B cell (primary cell): Measurements from ENCODE around the gene HOMER2. TPM values are rescaled to one million over a fixed set of nuclear protein-coding genes. Genes with fewer than 3 reads are reported as not detected.

Experiments used
- ATAC-seq: fragments of 200-7000 bp; cut with Tn5 transposase; one replicate; pipeline ENCODE4 v1.10.0; 2021; ENCODE audit warnings: low read depth, mild to moderate bottlenecking, moderate number of reproducible peaks, moderate library complexity
- CTCF ChIA-PET: fragments of 350-600 bp; sonication (Branson Sonifier 250); formaldehyde crosslinking; loops from one replicate; lab custom pipeline; 2021; ENCODE audit warnings: antibody characterized with exemption, inconsistent platforms; lab: Charles Lee
- POLR2A ChIA-PET: fragments of 350-600 bp; sonication (Branson Sonifier 250); formaldehyde crosslinking; loops from one replicate; lab custom pipeline; 2021; ENCODE audit warnings: antibody characterized with exemption; lab: Charles Lee
- DNase-seq: peaks from one replicate; pipeline ENCODE4 v3.0.0; 2013
- H2AFZ ChIP-seq: 2 replicates; pipeline ENCODE4 v1.6.1; 2012; ENCODE audit warnings: mild to moderate bottlenecking, low read depth, low read length; ENCODE audit not compliant: insufficient read depth, poor library complexity, severe bottlenecking
- H3K27ac ChIP-seq, 2 donors: 1 replicate in 1 of 2; 2 replicates in 1 of 2; pipeline ENCODE4 v1.5.1; 2012 to 2013; ENCODE audit warnings: low read length in 2 of 2, mild to moderate bottlenecking in 2 of 2, moderate library complexity in 1 of 2
- H3K27me3 ChIP-seq, 4 experiments: fragments of 200-600 bp in 1 of 4; sonication (generic) in 1 of 4; replicated peaks in 1 of 4; 1 replicate in 2 of 4; 2 replicates in 2 of 4; pipeline versions ENCODE4 v1.6.1 to v1.7.0; 2013 to 2016; ENCODE audit warnings: low read length in 3 of 4, mild to moderate bottlenecking in 2 of 4, mixed read lengths in 1 of 4, moderate library complexity in 1 of 4; ENCODE audit not compliant: insufficient read depth in 4 of 4, control insufficient read depth in 3 of 4; ENCODE audit errors: control extremely low read depth in 1 of 4
- H3K36me3 ChIP-seq, 2 experiments: replicated peaks in 1 of 2; 1 replicate in 1 of 2; 2 replicates in 1 of 2; pipeline versions ENCODE4 v1.6.1 to v1.7.1; 2013; ENCODE audit warnings: low read length in 1 of 2; ENCODE audit not compliant: insufficient read depth in 2 of 2, control insufficient read depth in 1 of 2; ENCODE audit errors: control extremely low read depth in 1 of 2, extremely low read depth in 1 of 2
- H3K4me1 ChIP-seq, 2 donors: fragments of 200-600 bp in 1 of 2; sonication (generic) in 1 of 2; 1 replicate in 1 of 2; 2 replicates in 1 of 2; pipeline versions ENCODE4 v1.5.1 to v1.6.1; 2013 to 2017; ENCODE audit warnings: low read length in 2 of 2; ENCODE audit not compliant: control insufficient read depth in 2 of 2, insufficient read depth in 2 of 2
- H3K4me2 ChIP-seq: replicated peaks from 2 replicates; pipeline ENCODE3; 2012; ENCODE audit warnings: mild to moderate bottlenecking, low read depth, low read length; ENCODE audit not compliant: poor library complexity, severe bottlenecking
- H3K4me3 ChIP-seq, 5 experiments: fragments of 200-600 bp in 1 of 5; sonication (generic) in 1 of 5; 1 replicate in 3 of 5; 2 replicates in 2 of 5; pipeline versions ENCODE4 v1.5.1 to v1.7.0; 2011 to 2016; ENCODE audit warnings: low read length in 4 of 5, mild to moderate bottlenecking in 4 of 5, low read depth in 2 of 5, control low read depth in 1 of 5, moderate library complexity in 1 of 5; ENCODE audit not compliant: insufficient read depth in 1 of 5; ENCODE audit errors: control extremely low read depth in 1 of 5, extremely low read depth in 1 of 5
- H3K79me2 ChIP-seq: fragments of 200-600 bp; sonication (generic); one replicate; pipeline ENCODE4 v1.6.0; 2016; ENCODE audit warnings: low read length; ENCODE audit not compliant: control insufficient read depth, insufficient read depth
- H3K9ac ChIP-seq: fragments of 200-600 bp; sonication (generic); 2 replicates; pipeline ENCODE4 v1.6.1; 2017; ENCODE audit warnings: mild to moderate bottlenecking, low read length, moderate library complexity
- H3K9me3 ChIP-seq, 3 donors: one replicate each; pipeline versions ENCODE4 v1.6.1 to v1.7.1; 2013; ENCODE audit warnings: low read length in 2 of 3; ENCODE audit not compliant: control insufficient read depth in 2 of 3, insufficient read depth in 1 of 3; ENCODE audit errors: control extremely low read depth in 1 of 3
- H4K20me1 ChIP-seq: 2 replicates; pipeline ENCODE4 v1.6.0; 2012; ENCODE audit warnings: mild to moderate bottlenecking, low read length; ENCODE audit not compliant: insufficient read depth, control insufficient read depth, poor library complexity, severe bottlenecking
- H3K27ac Mint-ChIP-seq: one replicate; pipeline ENCODE4 v1.8.0; 2021; ENCODE audit warnings: mixed read lengths
- H3K27me3 Mint-ChIP-seq: one replicate; pipeline ENCODE4 v1.8.0; 2021; ENCODE audit warnings: mixed read lengths
- H3K4me1 Mint-ChIP-seq: one replicate; pipeline ENCODE4 v1.8.0; 2021; ENCODE audit warnings: mixed read lengths
- H3K4me3 Mint-ChIP-seq: one replicate; pipeline ENCODE4 v1.8.0; 2021; ENCODE audit warnings: mixed read lengths
- H3K9me3 Mint-ChIP-seq: one replicate; pipeline ENCODE4 v1.8.0; 2022; ENCODE audit warnings: mixed read lengths; ENCODE audit not compliant: insufficient read depth
- EZH2 ChIP-seq: IDR thresholded peaks from 2 replicates; pipeline ENCODE4 v1.6.1; 2012; ENCODE audit warnings: borderline replicate concordance, low read depth, mild to moderate bottlenecking, moderate library complexity, low read length; ENCODE audit not compliant: insufficient read depth, poor library complexity, severe bottlenecking
- WGBS: methylation state at CpG from one replicate; pipeline ENCODE4 v1.1.5; 2013; ENCODE audit warnings: missing lambda C conversion rate; ENCODE audit not compliant: insufficient coverage; 5-methylcytosine and 5-hydroxymethylcytosine counted together
- intact Hi-C: fragments of 100-400 bp; cut with micrococcal nuclease; formaldehyde crosslinking; loops from one replicate; pipeline ENCODE4 v1.10.0; 2022
- polyA plus RNA-seq: library from polyadenylated mRNA; depleted of rRNA; stranded (reverse); fragments of >200 nt; gene quantifications from 2 replicates; pipeline ENCODE4 v1.2.3, GENCODE V29; 2012
- total RNA-seq, 2 donors: library from RNA; stranded (reverse); fragments of 120-200 nt in 1 of 2; gene quantifications; 1 replicate in 1 of 2; 2 replicates in 1 of 2; pipeline versions ENCODE4 v1.2.3 to v1.2.4, GENCODE V29; 2013 to 2022
- TF ChIP-seq, protein P1 (sequence below): fragments of 200-600 bp; IDR thresholded peaks from one replicate; pipeline ENCODE4 v1.8.0; 2022; ENCODE audit warnings: antibody characterized with exemption, mild to moderate bottlenecking

Gene HOMER2
- total and polyA plus RNA-seq, 2 donors (not counting 1 experiment from before 2014, with no cell fraction given): 5.7 to 19.5 TPM

DNA sequence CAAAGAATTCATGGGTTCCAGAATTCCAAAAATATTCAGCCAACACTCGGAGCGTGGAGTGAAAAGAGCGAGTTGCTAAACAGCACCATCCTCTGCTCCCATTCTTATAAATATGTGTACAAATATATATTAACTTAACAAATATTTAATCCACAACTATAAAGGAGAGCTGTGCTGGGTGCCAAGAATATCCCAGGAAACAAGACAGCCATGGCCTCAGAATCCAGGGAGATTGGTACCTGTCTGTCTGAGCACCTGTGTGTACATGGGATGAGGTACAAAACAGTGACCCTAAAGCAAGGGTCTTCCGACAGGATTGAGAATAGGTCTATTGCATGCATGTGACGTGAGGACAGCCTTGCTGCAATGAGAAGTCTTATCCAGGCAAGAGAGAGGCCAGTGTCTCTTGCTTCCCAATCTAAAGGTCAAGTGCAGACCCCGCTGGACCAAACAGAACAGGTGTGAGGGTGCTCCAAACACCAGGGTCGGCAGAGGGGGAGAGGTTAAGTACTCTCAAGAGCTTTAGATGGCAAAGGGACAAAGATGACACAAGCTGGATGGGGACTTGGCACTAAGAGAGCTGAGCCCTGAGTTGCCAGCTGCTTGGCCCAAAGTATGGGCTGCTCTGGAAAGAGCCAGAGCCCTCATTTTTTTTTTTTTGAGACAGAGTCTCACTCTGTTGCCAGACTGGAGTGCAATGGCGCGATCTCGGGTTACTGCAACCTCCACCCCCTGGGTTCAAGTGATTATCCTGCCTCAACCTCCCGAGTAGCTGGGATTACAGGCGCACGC is 36.2 kb downstream of the HOMER2 start:
- Mint-ChIP-seq H3K27ac (no peak overlapping the region), H3K4me3 (no peak overlapping the region), H3K9me3 (no peaks in the 10 kb centered on the region), H3K4me1 (no peaks in the 10 kb centered on the region), H3K27me3 (peaks cover 9% of the 10 kb centered on the region)
- H3K9me3 ChIP-seq: no peaks in the 10 kb centered on the region
- no peaks in the 10 kb centered on the region for H4K20me1 ChIP-seq
- no peak overlapping the region for H3K4me3 ChIP-seq
- TF ChIP-seq EZH2: no peak
- TF ChIP-seq, protein P1, sequence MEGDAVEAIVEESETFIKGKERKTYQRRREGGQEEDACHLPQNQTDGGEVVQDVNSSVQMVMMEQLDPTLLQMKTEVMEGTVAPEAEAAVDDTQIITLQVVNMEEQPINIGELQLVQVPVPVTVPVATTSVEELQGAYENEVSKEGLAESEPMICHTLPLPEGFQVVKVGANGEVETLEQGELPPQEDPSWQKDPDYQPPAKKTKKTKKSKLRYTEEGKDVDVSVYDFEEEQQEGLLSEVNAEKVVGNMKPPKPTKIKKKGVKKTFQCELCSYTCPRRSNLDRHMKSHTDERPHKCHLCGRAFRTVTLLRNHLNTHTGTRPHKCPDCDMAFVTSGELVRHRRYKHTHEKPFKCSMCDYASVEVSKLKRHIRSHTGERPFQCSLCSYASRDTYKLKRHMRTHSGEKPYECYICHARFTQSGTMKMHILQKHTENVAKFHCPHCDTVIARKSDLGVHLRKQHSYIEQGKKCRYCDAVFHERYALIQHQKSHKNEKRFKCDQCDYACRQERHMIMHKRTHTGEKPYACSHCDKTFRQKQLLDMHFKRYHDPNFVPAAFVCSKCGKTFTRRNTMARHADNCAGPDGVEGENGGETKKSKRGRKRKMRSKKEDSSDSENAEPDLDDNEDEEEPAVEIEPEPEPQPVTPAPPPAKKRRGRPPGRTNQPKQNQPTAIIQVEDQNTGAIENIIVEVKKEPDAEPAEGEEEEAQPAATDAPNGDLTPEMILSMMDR: no peak
- H3K4me2 ChIP-seq: no peak overlapping the region
- WGBS: 96% methylated on average over 9 of the region's 13 CpGs
- H3K9ac ChIP-seq: no peak overlapping the region
- H3K36me3 ChIP-seq: no peaks in the 10 kb centered on the region
- H2AFZ ChIP-seq: no peak overlapping the region
- no peaks in the 10 kb centered on the region for H3K4me1 ChIP-seq
- no peak for ATAC-seq
- no peak for DNase-seq
- no peaks in the 10 kb centered on the region for H3K79me2 ChIP-seq
- H3K27me3 ChIP-seq: no peaks in the 10 kb centered on the region
- no peak overlapping the region for H3K27ac ChIP-seq
- CTCF ChIA-PET: no interaction called here
- intact Hi-C loops: no loop called here
- POLR2A ChIA-PET: no interaction called here

DNA sequence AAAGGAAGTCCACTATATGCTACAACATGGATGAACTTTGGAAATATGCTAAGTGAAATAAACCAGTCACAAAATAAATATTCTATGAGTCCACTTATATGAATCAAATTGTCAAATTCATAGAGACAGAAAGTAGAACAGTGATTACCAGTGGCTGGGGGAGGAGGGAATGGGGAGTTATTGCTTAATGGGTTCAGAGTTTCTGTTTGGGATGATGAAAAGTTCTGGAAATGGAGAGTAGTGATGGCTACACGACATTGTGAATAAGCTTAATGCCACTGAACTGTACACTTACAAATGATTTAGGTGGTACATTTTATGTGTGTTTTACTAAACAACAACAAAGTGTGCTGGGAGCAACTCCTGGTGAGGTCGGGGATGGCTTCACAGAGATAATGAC is 38.1 kb downstream of the HOMER2 start:
- H3K4me1 Mint-ChIP-seq: no peaks in the 10 kb centered on the region

More for the DNA sequence above, 38.1 kb downstream of the HOMER2 start:
- WGBS: 100% methylated on average over 1 of the region's 2 CpGs
- Histone ChIP-seq H3K36me3 (no peaks in the 10 kb centered on the region), H3K9me3 (peaks cover 0 to 3% (median 0%) of the 10 kb centered on the region in 3 donors), H3K27me3 (no peaks in the 10 kb centered on the region), H3K79me2 (no peaks in the 10 kb centered on the region), H2AFZ (no peak overlapping the region), H4K20me1 (no peaks in the 10 kb centered on the region), H3K27ac (no peak overlapping the region), H3K4me3 (no peak overlapping the region), H3K4me2 (no peak overlapping the region), H3K9ac (no peak overlapping the region), H3K4me1 (no peaks in the 10 kb centered on the region)
- intact Hi-C loops: no loop called here
- Mint-ChIP-seq H3K27me3 (peaks cover 10% of the 10 kb centered on the region), H3K27ac (no peak overlapping the region), H3K9me3 (peaks cover 2% of the 10 kb centered on the region), H3K4me3 (no peak overlapping the region)
- POLR2A ChIA-PET: no interaction called here
- CTCF ChIA-PET: interaction anchor here (0.7 kb wide), 1 partner anchor 9 kb away, joined by 3 read pairs; no protein-coding TSS in a partner anchor
- no peak for TF ChIP-seq EZH2
- TF ChIP-seq, protein P1: no peak
- ATAC-seq (no peak), DNase-seq (no peak)
